Suprapubic skin (tissue), 4 donors: Measurements from ENCODE around the gene GATAD2B. TPM values are rescaled to one million over a fixed set of nuclear protein-coding genes. Genes with fewer than 3 reads are reported as not detected.

Experiments used
- DNase-seq, 2 donors: peaks; one replicate each; pipeline ENCODE4 v3.0.0-alpha.2; 2019; ENCODE audit warnings: low spot score in 2 of 2
- H3K27ac ChIP-seq: fragments of 200-600 bp; sonication (generic); one replicate; pipeline ENCODE4 v1.5.1; 2019
- H3K27me3 ChIP-seq: fragments of 200-600 bp; sonication (generic); one replicate; pipeline ENCODE4 v1.5.1; 2019
- H3K36me3 ChIP-seq: fragments of 200-600 bp; sonication (generic); one replicate; pipeline ENCODE4 v1.5.1; 2019
- H3K4me1 ChIP-seq: fragments of 200-600 bp; sonication (generic); one replicate; pipeline ENCODE4 v1.5.1; 2019
- H3K4me3 ChIP-seq: fragments of 200-600 bp; sonication (generic); one replicate; pipeline ENCODE4 v1.5.1; 2019; ENCODE audit warnings: mild to moderate bottlenecking
- H3K9me3 ChIP-seq: fragments of 200-600 bp; sonication (generic); one replicate; pipeline ENCODE4 v1.5.1; 2019
- CTCF ChIP-seq, 2 donors: fragments of 200-600 bp in 1 of 2; fragments of 450-650 bp in 1 of 2; sonication (generic) in 1 of 2; IDR thresholded peaks; one replicate each; pipeline ENCODE4 v1.5.1; 2016 to 2019; ENCODE audit warnings: antibody characterized with exemption in 2 of 2, mild to moderate bottlenecking in 1 of 2, moderate library complexity in 1 of 2
- EP300 ChIP-seq: sonication (generic); formaldehyde crosslinking; IDR thresholded peaks from one replicate; pipeline ENCODE4 v1.6.1; 2017; ENCODE audit warnings: antibody characterized with exemption
- POLR2A ChIP-seq, 2 donors: fragments of 450-650 bp; IDR thresholded peaks; one replicate each; pipeline ENCODE4 v1.6.1; 2017; ENCODE audit warnings: antibody characterized with exemption in 2 of 2, mild to moderate bottlenecking in 2 of 2, moderate library complexity in 2 of 2
- POLR2AphosphoS5 ChIP-seq, 3 donors: sonication (generic); formaldehyde crosslinking; IDR thresholded peaks; one replicate each; pipeline ENCODE4 v1.6.1; 2017; ENCODE audit warnings: antibody characterized with exemption in 3 of 3
- WGBS: methylation state at CpG from one replicate; pipeline ENCODE4 v1.1.5; 2018; 5-methylcytosine and 5-hydroxymethylcytosine counted together
- total RNA-seq, 4 donors: library from RNA; depleted of rRNA; stranded (reverse); fragments of >200 nt; gene quantifications; one replicate each; pipeline ENCODE4 v1.1.0, GENCODE V29; 2016

The GATAD2B gene
- total RNA-seq, 4 donors from 2014 or later, result 25.5 to 64.5 (median 37.1) TPM

DNA sequence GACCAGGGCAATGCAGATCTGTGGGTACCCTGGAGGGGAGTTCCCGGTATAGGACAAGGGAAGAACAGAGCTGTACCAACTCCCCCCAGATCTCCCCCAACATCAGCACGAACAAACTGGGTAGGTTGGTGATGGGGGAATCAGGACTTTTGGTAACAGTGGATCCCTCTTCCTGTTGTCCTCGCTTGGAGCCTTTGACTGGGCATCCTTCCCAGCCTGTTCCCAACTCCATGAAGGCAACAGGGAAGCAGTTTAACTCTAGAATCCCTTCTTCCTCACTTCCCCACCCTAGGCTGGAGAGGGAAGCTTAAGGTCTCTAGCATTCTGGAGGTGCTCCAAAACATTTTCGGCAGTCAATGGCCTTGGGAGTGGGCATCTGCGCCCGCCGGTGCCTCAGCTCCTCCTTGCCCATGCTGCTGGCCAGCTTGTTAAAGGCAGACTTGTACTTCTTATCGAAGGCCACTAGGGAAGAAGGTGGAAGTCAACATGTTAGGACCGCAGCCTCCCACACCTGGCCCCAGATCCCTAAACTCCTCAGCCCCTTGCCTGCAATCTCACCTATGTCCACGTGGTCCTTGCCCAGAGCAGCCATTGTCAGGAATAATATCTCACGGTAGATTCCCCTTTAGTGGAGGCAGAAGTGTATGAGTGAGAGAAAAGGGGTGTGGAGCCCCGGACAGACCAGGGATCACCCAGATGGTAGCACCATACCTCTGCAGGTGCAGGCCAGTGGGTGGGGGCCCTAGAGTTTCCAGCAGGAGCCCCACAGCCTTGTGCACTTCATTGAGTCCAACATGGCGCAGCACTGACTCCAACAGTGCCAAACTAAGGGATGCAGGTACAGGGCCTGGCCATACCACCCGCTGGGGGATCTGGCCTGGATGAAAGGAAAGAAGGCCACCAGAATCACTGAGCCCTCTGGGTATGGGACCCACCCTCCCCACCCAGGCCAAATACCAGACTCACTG lies 7.5 kb upstream of the GATAD2B start:
- Histone ChIP-seq H3K27ac (no peak overlapping the region), H3K36me3 (peaks cover 46% of the 10 kb centered on the region)
- no peak for TF ChIP-seq POLR2A (IDR thresholded peaks at IDR 0.05)
- no peak for TF ChIP-seq CTCF (IDR thresholded peaks at IDR 0.05)
- TF ChIP-seq EP300, result no peak
- TF ChIP-seq POLR2AphosphoS5 (IDR thresholded peaks at IDR 0.05), result no peak

DNA sequence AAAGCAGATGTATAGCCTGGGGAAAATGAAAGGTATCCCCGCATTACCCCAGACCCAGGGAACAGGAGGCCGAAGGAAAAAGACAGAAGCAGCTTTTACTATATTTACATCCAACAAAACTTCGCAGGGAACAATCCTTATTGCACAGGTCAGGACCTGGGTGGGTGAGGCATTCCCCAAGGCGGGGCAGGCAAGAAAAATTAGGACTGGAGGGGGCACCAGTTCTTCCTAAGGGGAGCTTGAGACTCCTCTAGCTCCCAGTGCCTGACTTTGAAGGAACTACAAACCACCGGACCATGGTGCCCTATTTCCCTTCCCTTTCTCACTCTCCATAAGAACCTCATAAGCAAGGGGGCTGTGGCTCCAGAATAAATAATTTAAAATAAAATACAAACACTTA lies 6.7 kb upstream of the GATAD2B start:
- H3K27ac ChIP-seq, result no peak overlapping the region
- no peak overlapping the region for H3K4me3 ChIP-seq
- no peaks in the 10 kb centered on the region for H3K9me3 ChIP-seq
- DNase-seq, result no peak
- H3K27me3 ChIP-seq, result no peaks in the 10 kb centered on the region
- peaks cover 38% of the 10 kb centered on the region for H3K36me3 ChIP-seq
- H3K4me1 ChIP-seq, result peaks cover 7% of the 10 kb centered on the region
- TF ChIP-seq CTCF (IDR thresholded peaks at IDR 0.05), result no peak
- no peak for TF ChIP-seq POLR2A (IDR thresholded peaks at IDR 0.05)
- no peak for TF ChIP-seq EP300
- no peak for TF ChIP-seq POLR2AphosphoS5 (IDR thresholded peaks at IDR 0.05)
- 87% methylated on average over 5 of the region's 5 CpGs for WGBS

More for the DNA sequence above, 7.5 kb upstream of the GATAD2B start:
- 90% methylated on average over 13 of the region's 14 CpGs for WGBS
- no peak overlapping the region for H3K4me3 ChIP-seq
- H3K9me3 ChIP-seq, result no peaks in the 10 kb centered on the region
- H3K27me3 ChIP-seq, result no peaks in the 10 kb centered on the region
- peaks cover 7% of the 10 kb centered on the region for H3K4me1 ChIP-seq
- DNase-seq, result no peak

DNA sequence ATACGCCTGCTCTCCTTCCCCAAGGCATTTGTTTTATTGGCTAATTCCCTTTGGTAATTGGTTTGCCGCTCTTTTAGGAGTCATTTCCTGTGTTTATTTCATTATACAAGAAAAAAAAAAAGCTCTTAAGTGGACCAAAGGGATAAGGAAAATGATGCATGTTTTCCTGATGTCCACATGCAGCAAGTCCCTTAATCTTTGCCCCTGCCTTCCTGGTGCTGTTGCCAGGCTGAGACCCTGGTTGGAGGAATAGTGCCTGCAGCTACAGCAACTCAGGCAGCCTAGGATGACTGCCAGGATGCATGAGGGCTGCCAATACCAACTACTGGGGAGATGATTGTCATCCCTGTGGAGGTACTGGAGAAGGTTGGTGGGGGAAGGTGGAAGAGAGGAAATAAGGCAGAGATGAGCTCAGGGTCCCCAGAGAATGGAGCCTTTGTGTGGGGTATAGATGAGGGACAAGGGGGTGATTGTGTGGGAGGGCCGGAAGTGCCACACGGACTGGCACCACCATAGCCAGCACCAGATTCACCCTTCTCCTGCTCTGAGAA lies 6.1 kb upstream of the GATAD2B start:
- H3K27ac ChIP-seq, result no peak overlapping the region
- no peaks in the 10 kb centered on the region for H3K9me3 ChIP-seq
- TF ChIP-seq POLR2A (IDR thresholded peaks at IDR 0.05) (no peak), POLR2AphosphoS5 (IDR thresholded peaks at IDR 0.05) (no peak), EP300 (no peak), CTCF (IDR thresholded peaks at IDR 0.05) (no peak)
- WGBS, result 52% methylated on average over 4 of the region's 4 CpGs
- H3K36me3 ChIP-seq, result peaks cover 33% of the 10 kb centered on the region
- peaks cover 11% of the 10 kb centered on the region for H3K4me1 ChIP-seq
- no peak for DNase-seq
- no peaks in the 10 kb centered on the region for H3K27me3 ChIP-seq
- H3K4me3 ChIP-seq, result no peak overlapping the region

DNA sequence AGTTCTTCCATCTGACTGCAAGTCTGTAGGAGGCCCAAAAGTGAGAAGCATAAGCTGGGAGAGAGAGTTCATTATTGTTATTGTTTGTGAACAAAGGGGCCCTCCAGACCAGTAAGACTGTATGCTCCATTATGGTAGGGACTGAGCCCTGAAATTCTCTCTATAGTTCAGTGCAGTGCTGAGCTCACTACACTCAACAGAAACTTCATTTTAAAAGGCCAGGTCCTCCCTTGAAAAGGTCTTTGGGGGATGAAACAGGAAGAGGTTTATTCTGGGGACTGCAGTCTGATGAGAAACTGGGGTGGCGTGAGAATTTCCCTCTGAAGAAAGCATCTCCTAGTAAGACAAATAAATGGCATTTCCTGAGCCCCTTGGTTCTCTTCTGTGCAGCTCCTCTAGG lies 5.5 kb upstream of the GATAD2B start:
- H3K36me3 ChIP-seq, result peaks cover 27% of the 10 kb centered on the region
- H3K27me3 ChIP-seq, result no peaks in the 10 kb centered on the region
- H3K4me1 ChIP-seq, result peaks cover 16% of the 10 kb centered on the region
- no peak overlapping the region for H3K27ac ChIP-seq
- DNase-seq, result no peak
- no peak for TF ChIP-seq EP300
- no peak for TF ChIP-seq CTCF (IDR thresholded peaks at IDR 0.05)
- TF ChIP-seq POLR2A (IDR thresholded peaks at IDR 0.05), result no peak
- TF ChIP-seq POLR2AphosphoS5 (IDR thresholded peaks at IDR 0.05), result no peak
- WGBS, result 76% methylated on average over 1 of the region's 1 CpG
- no peaks in the 10 kb centered on the region for H3K9me3 ChIP-seq
- no peak overlapping the region for H3K4me3 ChIP-seq

DNA sequence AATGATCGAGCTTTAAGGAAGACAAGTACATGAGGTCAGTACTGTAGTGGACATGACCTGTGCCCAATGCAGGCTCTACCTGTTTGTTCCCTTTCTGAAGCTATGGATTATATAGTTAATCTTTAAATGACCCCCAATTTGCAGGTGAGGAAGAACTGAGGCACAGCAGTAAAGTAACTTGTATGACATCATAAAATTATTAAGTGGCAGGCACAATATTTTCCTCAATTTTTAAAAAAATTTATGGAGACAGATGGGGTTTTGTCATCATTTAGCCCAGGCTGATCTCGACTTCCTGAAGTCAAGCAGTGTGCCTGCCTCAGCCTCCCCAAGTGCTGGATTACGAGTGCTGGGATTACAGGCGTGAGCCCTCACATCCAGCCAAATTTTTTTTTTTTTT lies 3.6 kb upstream of the GATAD2B start:
- DNase-seq, result no peak
- H3K9me3 ChIP-seq, result no peaks in the 10 kb centered on the region
- no peak overlapping the region for H3K27ac ChIP-seq
- H3K36me3 ChIP-seq, result peaks cover 12% of the 10 kb centered on the region
- no peak for TF ChIP-seq POLR2AphosphoS5 (IDR thresholded peaks at IDR 0.05)
- WGBS, result 82% methylated on average over 4 of the region's 4 CpGs
- no peak overlapping the region for H3K4me3 ChIP-seq
- H3K4me1 ChIP-seq, result peaks cover 21% of the 10 kb centered on the region
- H3K27me3 ChIP-seq, result no peaks in the 10 kb centered on the region
